Dermis microvascular lymphatic vessel endothelial cell (primary cell): ENCODE measurements around the gene INKA2. TPM values are rescaled to one million over a fixed set of nuclear protein-coding genes. Genes with fewer than 3 reads are reported as not detected.

Experiments used
- DNase-seq, 2 donors: peaks; one replicate each; pipeline versions ENCODE4 v3.0.0 to v3.0.0-alpha.2; 2010; ENCODE audit warnings: low read depth in 2 of 2
- total RNA-seq: library from RNA; depleted of rRNA; stranded (reverse); fragments of >200 nt; gene quantifications from 2 replicates; pipeline ENCODE4 v1.2.1, GENCODE V29; 2014

Gene INKA2
- total RNA-seq, 1 donor from 2014 or later = 5.3 TPM

- no peak for DNase-seq
Measured at GRCh38 chr1:111704776-111705175, 34.4 kb downstream of the INKA2 start.

GRCh38 chr1:111704240-111704639 lies 35.0 kb downstream of the INKA2 start:
- no peak for DNase-seq

- no peak for DNase-seq
Measured at GRCh38 chr1:111702504-111703050, 36.6 kb downstream of the INKA2 start.

- no peak for DNase-seq
Measured at GRCh38 chr1:111699268-111699667, 39.9 kb downstream of the INKA2 start.

DNA sequence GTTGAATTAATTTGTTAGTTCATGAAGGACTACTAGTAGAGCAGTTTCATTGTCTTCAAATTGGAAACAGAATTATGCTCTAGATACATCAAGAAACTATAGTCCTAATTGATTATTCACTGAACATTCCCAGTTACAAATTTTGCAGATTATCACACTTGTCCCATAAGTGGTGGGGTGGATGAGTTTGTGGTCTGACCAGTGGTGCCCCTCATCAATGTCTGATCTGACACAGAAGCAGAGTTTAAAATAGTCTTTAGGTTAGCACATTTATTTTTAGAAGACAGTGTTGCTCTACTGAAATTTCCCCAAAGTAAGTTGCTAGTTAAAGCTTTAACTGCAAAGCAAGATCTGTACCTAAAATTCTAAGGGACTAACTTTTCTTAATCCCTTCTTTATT lies 42.9 kb downstream of the INKA2 start:
- no peak for DNase-seq

- DNase-seq = no peak
Measured at GRCh38 chr1:111695801-111696200, 43.4 kb downstream of the INKA2 start.

- no peak for DNase-seq
Measured at GRCh38 chr1:111691886-111692285, 47.3 kb downstream of the INKA2 start.

GRCh38 chr1:111690306-111690617 lies 48.9 kb downstream of the INKA2 start:
- peak in 1 of 2 donors; percentile 55 for DNase-seq

Other genes starting within 250 kb of the INKA2 start
- gene ADORA3, start 235.8 kb downstream of the INKA2 start, total RNA-seq = 0.13 TPM in 1 of 2 replicates, not detected in the other
- gene TMIGD3, start 235.8 kb downstream of the INKA2 start, total RNA-seq = not detected in 2 replicates
- gene RAP1A, start 119.6 kb downstream of the INKA2 start, total RNA-seq = 8.9 and 13.3 TPM in 2 replicates
- 12.5 and 18.1 TPM in 2 replicates for gene DDX20, start 16.5 kb upstream of the INKA2 start, total RNA-seq